HUES48 (cell line): ENCODE measurements around the gene COL5A1.

ENCODE experiments used
- H3K27ac ChIP-seq: one replicate; pipeline ENCODE4 v1.7.0; 2013; ENCODE audit warnings: low read depth, low read length, inconsistent platforms
- H3K27me3 ChIP-seq: 2 replicates; pipeline ENCODE4 v1.6.1; 2013; ENCODE audit warnings: mild to moderate bottlenecking, low read length; ENCODE audit not compliant: control insufficient read depth, insufficient read depth
- H3K36me3 ChIP-seq: 2 replicates; pipeline ENCODE4 v1.6.1; 2013; ENCODE audit warnings: low read length; ENCODE audit not compliant: control insufficient read depth, insufficient read depth
- H3K4me1 ChIP-seq: 2 replicates; pipeline ENCODE4 v1.6.1; 2013; ENCODE audit warnings: mild to moderate bottlenecking, low read length; ENCODE audit not compliant: control insufficient read depth, insufficient read depth
- H3K4me3 ChIP-seq: 2 replicates; pipeline ENCODE4 v1.5.1; 2013; ENCODE audit warnings: mild to moderate bottlenecking, low read depth, low read length
- H3K9ac ChIP-seq: 2 replicates; pipeline ENCODE4 v1.6.1; 2013; ENCODE audit warnings: mild to moderate bottlenecking, low read depth, low read length, moderate library complexity
- H3K9me3 ChIP-seq: 2 replicates; pipeline ENCODE4 v1.6.1; 2013; ENCODE audit warnings: low read length; ENCODE audit not compliant: control insufficient read depth, insufficient read depth

COL5A1 gene

DNA sequence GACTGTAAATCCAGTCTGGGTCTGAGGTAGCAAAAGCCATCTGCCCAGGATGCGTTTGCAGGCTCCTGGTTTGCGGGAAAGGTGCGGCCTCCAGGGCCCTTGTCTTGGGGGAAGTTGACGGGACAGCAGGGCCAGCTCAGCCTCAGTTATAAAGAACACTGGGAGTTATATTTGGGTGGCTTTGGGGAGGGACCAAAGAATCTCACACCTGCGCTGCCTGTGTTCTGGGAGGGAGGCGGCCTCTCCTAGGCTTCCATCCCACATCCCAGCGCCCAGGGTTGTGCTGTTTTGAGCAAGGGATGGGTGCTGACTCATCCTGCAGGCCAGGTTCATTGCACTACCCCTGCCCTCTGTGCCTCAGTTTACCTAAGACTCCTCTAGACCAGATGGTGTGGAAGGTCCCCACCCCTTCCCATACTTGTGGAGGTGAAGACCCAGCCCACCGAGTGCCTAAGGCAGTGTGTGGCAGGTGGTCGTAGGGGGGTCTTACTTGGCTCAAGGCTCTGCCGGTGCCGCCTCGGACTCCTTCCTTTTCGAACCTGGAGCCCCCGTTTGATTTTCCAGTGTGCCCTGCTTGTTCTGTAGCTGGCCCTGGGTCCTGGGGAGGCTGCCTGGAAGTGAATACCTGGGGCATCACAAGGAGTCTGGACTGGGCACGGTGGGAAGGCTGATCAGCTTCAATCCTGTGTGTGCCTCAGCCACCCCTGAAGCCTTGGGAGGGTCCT is 199.7 kb downstream of the COL5A1 start:
- no peak overlapping the region for H3K4me3 ChIP-seq
- H3K9me3 ChIP-seq, result no peaks in the 10 kb centered on the region
- H3K27me3 ChIP-seq, result no peaks in the 10 kb centered on the region
- H3K27ac ChIP-seq, result no peak overlapping the region
- H3K36me3 ChIP-seq, result no peaks in the 10 kb centered on the region
- H3K9ac ChIP-seq, result no peak overlapping the region
- H3K4me1 ChIP-seq, result no peaks in the 10 kb centered on the region

DNA sequence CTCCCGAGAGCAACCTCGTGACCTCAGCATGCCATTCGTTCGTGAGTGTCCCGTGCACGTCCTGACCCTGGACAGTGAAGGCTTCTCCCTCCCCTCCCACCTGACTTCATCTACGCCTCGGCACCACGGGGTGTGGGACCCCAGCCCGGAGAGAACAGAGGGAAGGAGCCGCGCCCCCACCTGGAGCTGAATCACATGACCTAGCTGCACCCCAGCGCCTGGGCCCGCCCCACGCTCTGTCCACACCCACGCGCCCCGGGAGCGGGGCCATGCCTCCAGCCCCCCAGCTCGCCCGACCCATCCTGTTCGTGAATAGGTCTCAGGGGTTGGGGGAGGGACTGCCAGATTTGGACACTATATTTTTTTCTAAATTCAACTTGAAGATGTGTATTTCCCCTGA is 200.7 kb downstream of the COL5A1 start:
- no peak overlapping the region for H3K9ac ChIP-seq
- H3K9me3 ChIP-seq, result no peaks in the 10 kb centered on the region
- no peak overlapping the region for H3K4me3 ChIP-seq
- H3K36me3 ChIP-seq, result no peaks in the 10 kb centered on the region
- no peaks in the 10 kb centered on the region for H3K27me3 ChIP-seq
- H3K4me1 ChIP-seq, result no peaks in the 10 kb centered on the region
- no peak overlapping the region for H3K27ac ChIP-seq

DNA sequence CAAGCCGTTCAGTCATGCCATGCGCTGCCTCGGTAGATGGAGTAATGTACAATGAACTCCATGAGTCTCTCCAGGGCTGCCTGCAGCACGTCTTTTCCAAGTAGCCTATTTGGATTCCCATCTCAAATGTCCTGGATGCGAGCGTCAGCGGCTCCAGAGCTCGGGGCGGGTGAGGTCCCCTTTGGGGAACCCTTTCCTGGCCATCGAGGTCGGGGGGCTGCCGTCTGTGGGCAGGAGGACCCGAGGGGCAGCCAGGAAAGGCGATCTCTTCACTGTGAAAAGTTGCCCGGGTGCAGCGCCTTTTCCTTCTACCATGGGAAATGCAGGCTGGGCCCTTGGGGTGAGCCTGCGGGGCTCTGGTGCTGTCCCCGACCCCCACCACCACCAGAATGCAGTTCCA is 202.1 kb downstream of the COL5A1 start:
- Histone ChIP-seq H3K27me3 (no peaks in the 10 kb centered on the region), H3K36me3 (no peaks in the 10 kb centered on the region), H3K9ac (no peak overlapping the region), H3K27ac (no peak overlapping the region), H3K4me3 (no peak overlapping the region), H3K4me1 (no peaks in the 10 kb centered on the region), H3K9me3 (no peaks in the 10 kb centered on the region)

DNA sequence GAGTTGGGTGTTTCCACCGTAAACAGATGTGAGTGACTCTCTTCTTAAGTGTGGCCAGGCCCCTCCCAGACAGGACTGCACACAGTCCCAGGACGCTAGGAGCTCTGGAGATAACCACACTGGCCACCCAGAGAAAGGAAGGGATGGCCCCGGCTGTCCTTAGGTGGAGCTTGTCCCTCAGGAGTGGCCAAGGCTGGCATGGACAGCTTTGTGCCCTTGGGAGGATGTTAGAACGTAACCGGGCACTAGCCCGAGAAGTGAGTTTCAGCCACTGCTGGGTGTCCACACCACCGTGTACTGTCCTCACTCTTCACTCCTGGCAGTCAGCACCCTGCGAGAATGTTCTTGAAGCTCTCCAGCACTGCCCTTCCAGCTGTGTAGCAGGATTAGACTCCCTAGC is 203.2 kb downstream of the COL5A1 start:
- Histone ChIP-seq H3K27ac (no peak overlapping the region), H3K9ac (no peak overlapping the region), H3K9me3 (no peaks in the 10 kb centered on the region), H3K4me1 (no peaks in the 10 kb centered on the region), H3K27me3 (no peaks in the 10 kb centered on the region), H3K36me3 (no peaks in the 10 kb centered on the region), H3K4me3 (no peak overlapping the region)

DNA sequence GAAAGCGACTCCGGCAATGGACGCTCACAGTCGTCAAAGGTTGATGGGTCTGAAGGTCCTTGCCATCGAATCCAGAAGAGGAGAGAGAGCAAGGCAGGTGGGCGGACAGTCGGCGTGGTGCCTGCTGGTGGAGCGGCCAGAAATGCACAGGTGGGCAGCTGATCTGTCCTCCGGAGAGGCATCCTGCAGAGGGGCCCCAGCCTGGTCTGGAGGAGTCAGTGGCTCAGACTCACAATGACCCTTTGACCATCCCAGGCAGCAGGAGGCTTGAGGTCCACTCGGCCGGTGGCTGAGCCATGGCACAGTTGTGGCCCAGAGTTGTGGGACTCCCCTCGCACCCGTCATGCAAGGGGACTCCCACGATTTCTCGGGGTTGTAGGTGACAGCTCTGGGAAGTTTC is 204.6 kb downstream of the COL5A1 start:
- H3K36me3 ChIP-seq, result no peaks in the 10 kb centered on the region
- H3K4me3 ChIP-seq, result no peak overlapping the region
- H3K4me1 ChIP-seq, result no peaks in the 10 kb centered on the region
- no peaks in the 10 kb centered on the region for H3K27me3 ChIP-seq
- H3K27ac ChIP-seq, result no peak overlapping the region
- peaks cover 9% of the 10 kb centered on the region for H3K9me3 ChIP-seq
- no peak overlapping the region for H3K9ac ChIP-seq

DNA sequence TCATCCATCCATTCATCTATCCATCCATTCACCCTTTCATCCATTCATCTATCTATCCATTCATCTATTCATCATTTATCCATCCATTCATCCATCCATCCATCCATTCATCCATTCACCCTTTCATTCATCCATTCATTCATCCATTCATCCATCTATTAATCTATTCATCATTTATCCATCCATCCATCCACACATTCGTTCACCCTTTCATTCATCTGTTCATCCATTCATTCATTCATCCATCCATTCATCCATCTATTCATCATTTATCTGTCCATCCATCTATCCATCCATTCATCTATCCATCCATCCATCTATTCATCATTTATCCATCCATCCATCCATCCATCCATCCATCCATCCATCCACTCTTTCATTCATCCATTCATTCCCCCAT is 205.1 kb downstream of the COL5A1 start:
- Histone ChIP-seq H3K9me3 (peaks cover 11% of the 10 kb centered on the region), H3K27me3 (no peaks in the 10 kb centered on the region), H3K4me1 (no peaks in the 10 kb centered on the region), H3K27ac (no peak overlapping the region), H3K9ac (no peak overlapping the region), H3K36me3 (no peaks in the 10 kb centered on the region), H3K4me3 (no peak overlapping the region)

DNA sequence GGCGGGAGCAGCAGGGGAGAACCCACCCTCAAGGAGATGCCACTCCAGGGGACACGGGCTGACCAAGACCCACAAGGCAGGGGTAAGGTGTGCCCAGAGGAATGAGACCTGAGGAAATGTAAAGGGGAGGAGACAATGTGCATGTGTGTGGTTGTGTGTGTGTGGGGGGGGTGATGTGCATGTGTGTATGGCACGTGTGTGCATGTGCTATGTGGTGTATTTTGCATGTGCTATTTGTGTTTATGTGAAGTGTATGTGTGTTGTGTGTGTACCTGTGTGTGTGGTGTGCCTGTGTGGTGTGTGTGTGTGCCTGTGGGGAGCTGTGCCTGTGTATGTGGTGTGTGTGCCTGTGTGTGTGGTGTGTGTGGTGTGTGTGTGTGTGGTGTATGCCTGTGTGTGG is 205.5 kb downstream of the COL5A1 start:
- no peaks in the 10 kb centered on the region for H3K27me3 ChIP-seq
- no peak overlapping the region for H3K9ac ChIP-seq
- no peaks in the 10 kb centered on the region for H3K4me1 ChIP-seq
- H3K27ac ChIP-seq, result no peak overlapping the region
- H3K9me3 ChIP-seq, result peaks cover 15% of the 10 kb centered on the region
- no peak overlapping the region for H3K4me3 ChIP-seq
- no peaks in the 10 kb centered on the region for H3K36me3 ChIP-seq

DNA sequence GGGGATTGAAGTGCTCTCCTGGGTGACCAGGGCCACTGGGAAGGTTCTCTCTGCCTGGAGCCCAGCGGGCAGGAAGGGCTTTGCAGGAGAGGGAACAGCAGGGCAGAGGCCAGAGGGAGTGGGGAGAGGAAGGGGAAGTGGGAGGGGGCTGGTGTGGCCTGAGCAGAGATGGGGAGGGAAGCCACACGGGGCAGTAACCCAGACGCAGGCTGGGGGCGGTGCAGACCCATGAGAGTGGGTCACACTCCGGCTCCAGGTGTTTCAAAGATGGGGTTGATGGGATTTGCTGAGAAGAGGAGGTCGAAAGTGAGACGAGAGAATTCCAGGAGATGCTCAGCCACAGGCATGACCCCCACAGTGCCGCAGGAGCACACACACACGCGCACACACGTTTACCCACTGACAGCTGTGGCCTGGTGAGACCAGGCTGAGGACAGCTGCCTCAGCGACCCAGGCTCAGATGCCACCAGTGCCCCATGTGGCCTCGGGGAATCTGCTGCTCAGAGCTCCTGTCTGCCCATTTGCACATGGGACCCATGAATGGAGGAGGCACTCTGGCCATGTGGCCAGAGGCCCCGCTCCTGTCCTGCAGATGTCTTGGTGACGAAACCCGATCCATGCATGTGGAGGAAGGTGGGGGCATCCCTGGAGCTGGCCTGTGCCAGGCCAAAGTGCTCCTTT is 206.3 kb downstream of the COL5A1 start:
- no peak overlapping the region for H3K27ac ChIP-seq
- H3K36me3 ChIP-seq, result no peaks in the 10 kb centered on the region
- H3K27me3 ChIP-seq, result no peaks in the 10 kb centered on the region
- H3K9ac ChIP-seq, result no peak overlapping the region
- peaks cover 16% of the 10 kb centered on the region for H3K9me3 ChIP-seq
- H3K4me1 ChIP-seq, result no peaks in the 10 kb centered on the region
- H3K4me3 ChIP-seq, result no peak overlapping the region

DNA sequence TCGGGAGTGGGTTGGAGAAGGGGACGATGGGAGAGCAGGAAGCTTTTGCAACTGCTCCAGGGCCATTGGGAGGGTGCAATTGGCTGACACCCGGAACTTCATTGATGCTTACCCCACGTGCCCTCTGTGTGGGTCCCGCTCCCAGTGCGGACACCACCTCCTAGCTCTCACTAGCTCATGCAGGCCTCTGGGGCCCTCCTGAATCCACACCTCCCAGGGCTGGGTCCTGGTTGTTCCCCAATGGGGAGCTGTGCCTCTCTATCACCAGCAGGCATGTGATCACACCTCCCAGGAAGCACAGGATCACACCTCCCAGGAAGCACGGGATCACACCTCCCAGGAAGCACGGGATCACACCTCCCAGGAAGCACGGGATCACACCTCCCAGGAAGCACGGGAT is 206.9 kb downstream of the COL5A1 start:
- H3K27ac ChIP-seq, result no peak overlapping the region
- H3K9ac ChIP-seq, result no peak overlapping the region
- peaks cover 16% of the 10 kb centered on the region for H3K9me3 ChIP-seq
- no peaks in the 10 kb centered on the region for H3K27me3 ChIP-seq
- no peak overlapping the region for H3K4me3 ChIP-seq
- no peaks in the 10 kb centered on the region for H3K4me1 ChIP-seq
- H3K36me3 ChIP-seq, result no peaks in the 10 kb centered on the region

DNA sequence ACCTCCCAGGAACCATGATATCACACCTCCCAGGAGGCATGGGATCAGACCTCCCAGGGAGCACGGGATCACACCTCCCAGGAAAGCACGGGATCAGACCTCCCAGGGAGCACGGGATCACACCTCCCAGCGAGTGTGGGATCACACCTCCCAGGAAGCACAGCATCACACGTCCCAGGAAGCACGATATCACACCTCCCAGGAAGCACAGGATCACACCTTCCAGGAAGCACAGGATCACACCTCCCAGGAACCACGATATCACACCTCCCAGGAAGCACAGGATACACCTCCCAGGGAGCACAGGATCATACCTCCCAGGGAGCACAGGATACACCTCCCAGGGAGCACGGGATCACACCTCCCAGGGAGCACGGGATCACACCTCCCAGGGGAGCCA is 209.0 kb downstream of the COL5A1 start:
- H3K9ac ChIP-seq, result no peak overlapping the region
- H3K27ac ChIP-seq, result no peak overlapping the region
- no peaks in the 10 kb centered on the region for H3K27me3 ChIP-seq
- H3K4me3 ChIP-seq, result no peak overlapping the region
- no peaks in the 10 kb centered on the region for H3K4me1 ChIP-seq
- peaks cover 16% of the 10 kb centered on the region for H3K9me3 ChIP-seq
- H3K36me3 ChIP-seq, result no peaks in the 10 kb centered on the region

DNA sequence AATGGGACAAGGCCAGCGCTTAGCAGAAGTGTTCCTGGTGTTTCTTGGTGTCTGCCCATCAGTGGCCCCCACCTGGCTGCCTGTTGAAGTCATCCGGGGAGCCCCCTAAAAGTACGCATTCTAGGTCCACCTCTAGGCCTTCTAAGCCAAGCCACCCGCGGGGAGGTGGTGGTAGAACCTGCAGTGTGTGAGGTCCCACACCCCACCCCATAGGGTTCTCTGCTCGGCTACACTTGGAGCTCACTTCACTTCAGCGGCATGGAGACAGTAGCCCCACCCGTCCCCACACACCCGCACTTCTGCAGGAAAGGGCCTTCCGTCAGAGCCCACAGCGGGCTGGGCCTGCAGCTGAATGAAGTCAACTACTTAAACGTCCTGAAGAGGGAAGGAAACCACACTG is 209.4 kb downstream of the COL5A1 start:
- Histone ChIP-seq H3K27ac (no peak overlapping the region), H3K4me1 (no peaks in the 10 kb centered on the region), H3K9ac (no peak overlapping the region), H3K36me3 (no peaks in the 10 kb centered on the region), H3K27me3 (no peaks in the 10 kb centered on the region), H3K9me3 (peaks cover 16% of the 10 kb centered on the region), H3K4me3 (no peak overlapping the region)
